GM23338 (cell line): Measurements from ENCODE around the gene SELENOF. TPM values are rescaled to one million over a fixed set of nuclear protein-coding genes. Genes with fewer than 3 reads are reported as not detected.
"Not testable (repeated sequence)": the region's sequence is repeated elsewhere in the genome, so short reads cannot be mapped to it uniquely, and the experiment has no call there.

ENCODE experiments used
- ATAC-seq: fragments of 200-7000 bp; cut with Tn5 transposase; 3 replicates; pipeline ENCODE4 v1.9.1; 2020
- DNase-seq: peaks from one replicate; pipeline ENCODE4 v3.0.0-alpha.2; 2015; ENCODE audit warnings: low spot score
- H2AFZ ChIP-seq: fragments of 200-600 bp; sonication (generic); 2 replicates; pipeline ENCODE4 v1.8.0; 2016; ENCODE audit warnings: antibody characterized with exemption, mild to moderate bottlenecking, moderate library complexity
- H3F3A ChIP-seq: fragments of 200-600 bp; sonication (generic); replicated peaks from 2 replicates; pipeline ENCODE4 v1.8.0; 2017; ENCODE audit warnings: antibody characterized with exemption, mixed run types, low read depth
- H3K27ac ChIP-seq: fragments of 200-600 bp; sonication (generic); 2 replicates; pipeline ENCODE4 v1.6.1; 2016; ENCODE audit warnings: low read depth
- H3K27me3 ChIP-seq: fragments of 200-600 bp; sonication (generic); 2 replicates; pipeline ENCODE4 v1.8.0; 2016; ENCODE audit warnings: mild to moderate bottlenecking, mixed run types, moderate library complexity; ENCODE audit not compliant: insufficient read depth
- H3K36me3 ChIP-seq: fragments of 200-600 bp; sonication (generic); 2 replicates; pipeline ENCODE4 v1.8.0; 2016; ENCODE audit warnings: mild to moderate bottlenecking; ENCODE audit not compliant: insufficient read depth
- H3K4me1 ChIP-seq: fragments of 200-600 bp; sonication (generic); 2 replicates; pipeline ENCODE4 v1.8.0; 2016; ENCODE audit warnings: mild to moderate bottlenecking, moderate library complexity; ENCODE audit not compliant: insufficient read depth
- H3K4me2 ChIP-seq: fragments of 200-600 bp; sonication (generic); 2 replicates; pipeline ENCODE4 v1.7.1; 2017; ENCODE audit warnings: mixed run types
- H3K4me3 ChIP-seq: fragments of 200-600 bp; sonication (generic); 2 replicates; pipeline ENCODE4 v1.6.1; 2016; ENCODE audit warnings: mixed run types
- H3K79me2 ChIP-seq: fragments of 200-600 bp; sonication (generic); replicated peaks from 2 replicates; pipeline ENCODE4 v1.8.0; 2017; ENCODE audit warnings: mild to moderate bottlenecking; ENCODE audit not compliant: insufficient read depth
- H3K9me2 ChIP-seq: fragments of 200-600 bp; sonication (generic); 2 replicates; pipeline ENCODE4 v1.8.0; 2017; ENCODE audit not compliant: insufficient read depth
- H4K20me1 ChIP-seq: fragments of 200-600 bp; sonication (generic); replicated peaks from 2 replicates; pipeline ENCODE4 v1.8.0; 2017; ENCODE audit warnings: mild to moderate bottlenecking; ENCODE audit not compliant: insufficient read depth
- H3K27ac Mint-ChIP-seq: 2 replicates; pipeline ENCODE4 v1.8.0; 2020; ENCODE audit warnings: inconsistent platforms, mild to moderate bottlenecking, moderate library complexity, mixed read lengths
- H3K27me3 Mint-ChIP-seq: 3 replicates; pipeline ENCODE4 v1.8.0; 2022; ENCODE audit warnings: low read depth, mild to moderate bottlenecking, moderate library complexity, mixed read lengths, inconsistent platforms; ENCODE audit not compliant: insufficient read depth, poor library complexity
- H3K36me3 Mint-ChIP-seq: 3 replicates; pipeline ENCODE4 v1.8.0; 2021; ENCODE audit warnings: low read depth, mild to moderate bottlenecking, inconsistent platforms, moderate library complexity, mixed read lengths
- H3K4me1 Mint-ChIP-seq: 3 replicates; pipeline ENCODE4 v1.8.0; 2020; ENCODE audit warnings: mild to moderate bottlenecking, inconsistent platforms, mixed read lengths
- H3K4me3 Mint-ChIP-seq: 3 replicates; pipeline ENCODE4 v1.8.0; 2021; ENCODE audit warnings: moderate library complexity, mild to moderate bottlenecking, inconsistent platforms, mixed read lengths
- H3K9me3 Mint-ChIP-seq: 3 replicates; pipeline ENCODE4 v1.8.0; 2020; ENCODE audit warnings: moderate library complexity, mild to moderate bottlenecking, inconsistent platforms, mixed read lengths
- CREB1 ChIP-seq: fragments of 250-450 bp; sonication (Bioruptor Pico); IDR thresholded peaks from 2 replicates; pipeline ENCODE4 v1.5.0; 2020; ENCODE audit warnings: low read depth, mild to moderate bottlenecking, moderate library complexity
- JUNB ChIP-seq: IDR thresholded peaks from one replicate; pipeline ENCODE4 v1.6.1; 2016; ENCODE audit warnings: antibody characterized with exemption; ENCODE audit not compliant: unreplicated experiment
- NANOG ChIP-seq: IDR thresholded peaks from 2 replicates; pipeline ENCODE4 v1.6.1; 2016; ENCODE audit warnings: antibody characterized with exemption, borderline replicate concordance
- REST ChIP-seq: IDR thresholded peaks from one replicate; pipeline ENCODE4 v1.6.1; 2018; ENCODE audit warnings: antibody characterized with exemption; ENCODE audit not compliant: unreplicated experiment
- STAT1 ChIP-seq: IDR thresholded peaks from one replicate; pipeline ENCODE4 v1.6.1; 2016; ENCODE audit warnings: antibody characterized with exemption; ENCODE audit not compliant: unreplicated experiment
- ZNF114 ChIP-seq: fragments of 250-450 bp; sonication (Bioruptor Pico); IDR thresholded peaks from 2 replicates; pipeline ENCODE4 v1.5.0; 2020; ENCODE audit warnings: mild to moderate bottlenecking, moderate library complexity
- ZNF331 ChIP-seq: fragments of 250-450 bp; sonication (Bioruptor Pico); IDR thresholded peaks from 2 replicates; pipeline ENCODE4 v1.5.0; 2020; ENCODE audit warnings: low read depth, mild to moderate bottlenecking, moderate library complexity
- ZNF462 ChIP-seq: fragments of 250-450 bp; sonication (Bioruptor Pico); IDR thresholded peaks from 2 replicates; pipeline ENCODE4 v1.5.0; 2020; ENCODE audit warnings: mild to moderate bottlenecking, moderate library complexity
- polyA plus RNA-seq: library from polyadenylated mRNA; unstranded; fragments of >200 nt; fragmentation: Nextera tagmentation; extraction: Ambion mirVana; gene quantifications from 2 replicates; pipeline ENCODE4 v1.2.1, GENCODE V29; 2016
- total RNA-seq: library from RNA; depleted of rRNA; stranded (reverse); fragments of >200 nt; shearing (Covaris generic); gene quantifications from 2 replicates; pipeline ENCODE4 v1.2.3, GENCODE V29; 2014

Gene SELENOF
- total and polyA plus RNA-seq, 2 experiments from 2014 or later: 113 to 142 TPM

- TF ChIP-seq ZNF114 (CRISPR knock-in tag) (no peak), STAT1 (no peak), NANOG (no peak), REST (no peak)
Measured at GRCh38 chr1:86905875-86906274, 8.1 kb downstream of the SELENOF start (continued).

- DNase-seq, H3K27me3 Mint-ChIP-seq, H3K4me1 Mint-ChIP-seq, H3K27me3 ChIP-seq, ATAC-seq, H3K4me2 ChIP-seq, H2AFZ ChIP-seq, H3K9me2 ChIP-seq, H3K27ac ChIP-seq, H3K27ac Mint-ChIP-seq, H3F3A ChIP-seq, H3K4me1 ChIP-seq, H3K4me3 Mint-ChIP-seq, H3K4me3 ChIP-seq, H3K9me3 Mint-ChIP-seq: not testable (repeated sequence)
- Histone ChIP-seq H4K20me1 (peaks cover 21% of the 10 kb centered on the region), H3K36me3 (peaks cover 22% of the 10 kb centered on the region; the same call in 1 of the 2 replicates), H3K79me2 (peaks cover 82% of the 10 kb centered on the region)
- peaks cover 54% of the 10 kb centered on the region for H3K36me3 Mint-ChIP-seq
Measured at GRCh38 chr1:86899401-86899800, 14.5 kb downstream of the SELENOF start.

- Mint-ChIP-seq H3K27me3 (no peaks in the 10 kb centered on the region), H3K4me1 (peaks cover 6% of the 10 kb centered on the region; the same call in 1 of the 3 replicates), H3K4me3 (no peak overlapping the region), H3K9me3 (no peaks in the 10 kb centered on the region), H3K36me3 (peaks cover 17% of the 10 kb centered on the region; the same call in 2 of the 3 replicates), H3K27ac (no peak overlapping the region)
- DNase-seq (no peak), ATAC-seq (no peak)
- Histone ChIP-seq H3K4me2 (no peak overlapping the region), H3K27me3 (no peaks in the 10 kb centered on the region), H3K4me3 (no peak overlapping the region), H4K20me1 (no peaks in the 10 kb centered on the region; the same call in 1 of the 2 replicates), H3K27ac (no peak overlapping the region), H3K4me1 (no peaks in the 10 kb centered on the region), H3K36me3 (no peaks in the 10 kb centered on the region), H3K9me2 (no peaks in the 10 kb centered on the region), H2AFZ (no peak overlapping the region), H3F3A (no peaks in the 10 kb centered on the region), H3K79me2 (peaks cover 57% of the 10 kb centered on the region)
- TF ChIP-seq CREB1 (CRISPR knock-in tag): no peak
- no peak for TF ChIP-seq ZNF462 (CRISPR knock-in tag)
- TF ChIP-seq JUNB: no peak
- TF ChIP-seq ZNF331 (CRISPR knock-in tag): no peak
- no peak for TF ChIP-seq STAT1
Measured at GRCh38 chr1:86888327-86888726, 25.6 kb downstream of the SELENOF start.
